ENCODE data around the gene CLIP1. TPM values are rescaled to one million over a fixed set of nuclear protein-coding genes. Genes with fewer than 3 reads are reported as not detected.
"Not testable (repeated sequence)": the region's sequence is repeated elsewhere in the genome, so short reads cannot be mapped to it uniquely, and the experiment has no call there.

CLIP1 gene
- total RNA-seq, 4 donors from 2014 or later = 55.7 to 167 (median 86.0) TPM

DNA sequence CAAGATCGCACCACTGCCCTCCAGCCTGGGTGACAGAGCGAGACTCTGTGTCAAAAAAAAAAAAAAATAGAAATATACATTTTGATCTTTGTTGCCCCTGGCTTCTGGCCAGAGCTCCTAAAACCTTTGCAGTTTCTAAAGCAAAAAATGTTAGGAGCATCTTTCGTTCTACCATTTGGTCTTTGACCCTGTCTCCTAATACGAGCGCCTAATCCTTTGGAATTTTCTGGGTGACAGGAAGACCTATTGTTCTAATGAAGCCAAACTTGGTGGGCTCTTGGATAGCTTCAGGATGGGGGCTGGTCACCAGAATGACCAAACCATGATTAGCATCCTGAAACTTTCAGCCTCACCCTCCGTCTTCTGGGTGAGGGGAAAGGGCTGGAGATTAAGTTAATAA, 32.3 kb upstream of the CLIP1 start:
- DNase-seq = no peak
- H3K27me3 ChIP-seq = no peaks in the 10 kb centered on the region
- no peak overlapping the region for H3K4me3 ChIP-seq
- no peaks in the 10 kb centered on the region for H3K9me3 ChIP-seq
- H3K4me1 ChIP-seq = peaks cover 0 to 6% (median 4%) of the 10 kb centered on the region in 4 donors
- no peaks in the 10 kb centered on the region for H3K36me3 ChIP-seq
- TF ChIP-seq, protein P1, sequence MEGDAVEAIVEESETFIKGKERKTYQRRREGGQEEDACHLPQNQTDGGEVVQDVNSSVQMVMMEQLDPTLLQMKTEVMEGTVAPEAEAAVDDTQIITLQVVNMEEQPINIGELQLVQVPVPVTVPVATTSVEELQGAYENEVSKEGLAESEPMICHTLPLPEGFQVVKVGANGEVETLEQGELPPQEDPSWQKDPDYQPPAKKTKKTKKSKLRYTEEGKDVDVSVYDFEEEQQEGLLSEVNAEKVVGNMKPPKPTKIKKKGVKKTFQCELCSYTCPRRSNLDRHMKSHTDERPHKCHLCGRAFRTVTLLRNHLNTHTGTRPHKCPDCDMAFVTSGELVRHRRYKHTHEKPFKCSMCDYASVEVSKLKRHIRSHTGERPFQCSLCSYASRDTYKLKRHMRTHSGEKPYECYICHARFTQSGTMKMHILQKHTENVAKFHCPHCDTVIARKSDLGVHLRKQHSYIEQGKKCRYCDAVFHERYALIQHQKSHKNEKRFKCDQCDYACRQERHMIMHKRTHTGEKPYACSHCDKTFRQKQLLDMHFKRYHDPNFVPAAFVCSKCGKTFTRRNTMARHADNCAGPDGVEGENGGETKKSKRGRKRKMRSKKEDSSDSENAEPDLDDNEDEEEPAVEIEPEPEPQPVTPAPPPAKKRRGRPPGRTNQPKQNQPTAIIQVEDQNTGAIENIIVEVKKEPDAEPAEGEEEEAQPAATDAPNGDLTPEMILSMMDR (IDR thresholded peaks at IDR 0.05) = no peak
- TF ChIP-seq POLR2A (IDR thresholded peaks at IDR 0.05) = no peak
- no peak overlapping the region for H3K27ac ChIP-seq

DNA sequence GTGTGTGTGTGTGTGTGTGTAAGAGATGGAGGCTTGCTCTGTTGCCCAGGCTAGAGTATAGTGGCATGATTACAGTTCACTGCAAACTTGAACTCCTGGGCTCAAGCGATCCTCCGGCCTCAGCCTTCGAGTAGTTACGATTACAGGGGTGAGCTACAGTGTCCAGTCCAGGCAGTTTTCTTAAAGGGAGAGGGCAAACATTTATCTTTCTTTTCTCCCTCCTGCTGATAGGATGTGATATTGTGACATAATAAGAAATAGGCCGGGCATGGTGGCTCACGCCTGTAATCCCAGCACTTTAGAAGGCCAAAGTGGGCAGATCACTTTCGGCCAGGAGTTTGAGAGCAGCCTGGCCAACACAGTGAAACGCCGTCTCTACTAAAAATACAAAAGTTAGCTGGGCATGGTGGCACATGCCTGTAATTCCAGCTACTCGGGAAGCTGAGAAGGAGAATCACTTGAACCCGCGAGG, 31.8 kb upstream of the CLIP1 start:
- H3K36me3 ChIP-seq = no peaks in the 10 kb centered on the region
- no peaks in the 10 kb centered on the region for H3K27me3 ChIP-seq
- H3K27ac ChIP-seq = peak overlapping the region in 1 of 4 donors; percentile 54
- no peak for DNase-seq
- no peak overlapping the region for H3K4me3 ChIP-seq
- H3K4me1 ChIP-seq = peaks cover 0 to 6% (median 4%) of the 10 kb centered on the region in 4 donors
- no peak for TF ChIP-seq POLR2A (IDR thresholded peaks at IDR 0.05)
- TF ChIP-seq, protein P1 (IDR thresholded peaks at IDR 0.05) = no peak
- H3K9me3 ChIP-seq = no peaks in the 10 kb centered on the region

DNA sequence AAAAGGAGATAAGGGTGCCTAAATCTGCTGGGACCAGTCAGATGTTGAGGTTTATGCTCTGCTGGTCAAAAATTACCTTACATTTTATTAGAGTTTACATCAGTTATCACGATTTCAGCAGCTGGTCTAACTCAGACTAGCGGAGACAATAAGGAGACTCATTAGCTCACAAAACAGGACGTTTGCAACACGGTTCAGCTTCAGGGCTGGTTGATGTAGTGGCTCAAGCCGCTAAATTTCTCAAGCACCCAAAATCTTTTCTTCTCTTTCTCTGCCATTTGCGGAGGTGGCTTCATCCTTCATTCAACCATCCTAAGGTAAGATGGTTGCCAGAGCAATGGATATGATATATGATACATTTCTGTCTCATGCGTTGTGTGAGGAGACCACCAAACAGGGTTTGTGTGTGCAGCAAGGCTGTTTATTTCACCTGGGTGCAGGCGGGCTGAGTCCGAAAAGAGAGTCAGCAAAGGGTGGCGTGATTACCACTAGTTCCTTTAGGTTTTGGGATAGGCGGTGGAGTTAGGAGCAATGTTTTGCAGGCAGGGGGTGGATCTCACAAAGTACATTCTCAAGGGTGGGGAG, 30.3 kb upstream of the CLIP1 start:
- TF ChIP-seq, protein P1 (IDR thresholded peaks at IDR 0.05) = no peak
- no peak for TF ChIP-seq POLR2A (IDR thresholded peaks at IDR 0.05)
- Histone ChIP-seq H3K4me3 (no peak overlapping the region), H3K27me3 (no peaks in the 10 kb centered on the region), H3K4me1 (peaks cover 0 to 6% (median 4%) of the 10 kb centered on the region in 4 donors), H3K27ac (peak overlapping the region; percentile 41 to 73 (median 50)), H3K36me3 (no peaks in the 10 kb centered on the region), H3K9me3 (no peaks in the 10 kb centered on the region)
- DNase-seq = no peak

DNA sequence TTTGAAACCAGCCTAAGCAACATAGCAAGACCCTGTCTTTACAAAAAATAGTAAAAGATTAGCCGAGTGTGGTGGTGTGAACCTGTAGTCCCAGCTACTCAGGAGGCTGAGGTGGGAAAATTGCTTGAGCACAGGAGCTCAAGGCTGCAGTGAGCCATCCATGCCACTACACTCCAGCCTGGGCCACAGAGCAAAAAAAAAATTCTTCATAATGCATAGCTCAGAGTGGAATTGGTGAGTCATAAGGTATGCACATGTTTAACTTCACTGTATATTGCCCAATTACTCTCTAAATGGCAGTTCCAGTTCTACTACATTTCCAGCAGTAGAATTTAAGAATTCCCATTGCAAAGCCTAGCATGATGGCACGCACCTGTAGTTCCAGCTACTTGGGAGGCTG, 26.8 kb upstream of the CLIP1 start:
- no peak overlapping the region for H3K4me3 ChIP-seq

DNA sequence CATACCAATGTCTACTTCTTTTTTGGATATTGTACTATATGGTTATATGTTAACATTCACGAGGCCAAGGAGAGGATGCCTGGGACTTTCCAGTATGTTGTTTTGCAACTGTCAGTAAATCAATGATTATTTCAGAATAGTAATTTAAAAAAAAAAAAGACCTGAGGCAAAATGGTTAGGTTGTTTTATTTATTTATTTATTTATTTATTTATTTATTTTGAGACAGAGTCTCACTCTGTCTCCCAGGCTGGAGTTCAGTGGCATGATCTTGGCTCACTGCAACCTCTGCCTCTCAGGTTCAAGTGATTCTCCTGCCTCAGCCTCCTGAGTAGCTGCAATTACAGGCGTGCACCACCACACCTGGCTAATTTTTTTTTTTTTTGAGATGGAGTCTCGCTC, 25.4 kb upstream of the CLIP1 start:
- not testable (repeated sequence) for H3K9me3 ChIP-seq, H3K27ac ChIP-seq, H3K36me3 ChIP-seq, DNase-seq, H3K4me3 ChIP-seq, H3K27me3 ChIP-seq, H3K4me1 ChIP-seq

More for the DNA sequence above, 26.8 kb upstream of the CLIP1 start:
- no peak overlapping the region for H3K27ac ChIP-seq
- H3K36me3 ChIP-seq = no peaks in the 10 kb centered on the region
- H3K4me1 ChIP-seq = peaks cover 0 to 6% (median 4%) of the 10 kb centered on the region in 4 donors
- H3K27me3 ChIP-seq = no peaks in the 10 kb centered on the region
- DNase-seq = no peak
- TF ChIP-seq, protein P1 (IDR thresholded peaks at IDR 0.05) = peak in 1 of 6 experiments; percentile 12
- no peak for TF ChIP-seq POLR2A (IDR thresholded peaks at IDR 0.05)
- no peaks in the 10 kb centered on the region for H3K9me3 ChIP-seq

DNA sequence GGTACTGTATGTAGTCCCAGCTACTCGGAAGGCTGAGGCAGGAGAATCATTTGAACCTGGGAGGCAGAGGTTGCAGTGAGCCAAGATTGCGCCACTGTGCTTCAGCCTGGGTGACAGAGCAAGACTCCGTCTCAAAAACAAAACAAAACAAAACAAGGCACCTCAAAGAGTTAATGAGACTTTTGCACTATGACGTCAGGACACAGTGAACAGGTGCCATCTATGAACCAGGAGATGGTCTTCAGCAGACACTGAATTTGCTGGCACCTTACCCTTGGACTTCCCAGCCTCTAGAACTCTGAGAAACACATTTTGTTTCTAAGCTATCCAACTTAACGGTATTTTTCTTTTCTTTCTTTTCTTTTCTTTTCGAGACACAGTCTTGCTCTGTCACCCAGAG, 23.9 kb upstream of the CLIP1 start:
- H3K27ac ChIP-seq, H3K4me3 ChIP-seq, H3K9me3 ChIP-seq, H3K4me1 ChIP-seq, H3K27me3 ChIP-seq, DNase-seq, H3K36me3 ChIP-seq: not testable (repeated sequence)

DNA sequence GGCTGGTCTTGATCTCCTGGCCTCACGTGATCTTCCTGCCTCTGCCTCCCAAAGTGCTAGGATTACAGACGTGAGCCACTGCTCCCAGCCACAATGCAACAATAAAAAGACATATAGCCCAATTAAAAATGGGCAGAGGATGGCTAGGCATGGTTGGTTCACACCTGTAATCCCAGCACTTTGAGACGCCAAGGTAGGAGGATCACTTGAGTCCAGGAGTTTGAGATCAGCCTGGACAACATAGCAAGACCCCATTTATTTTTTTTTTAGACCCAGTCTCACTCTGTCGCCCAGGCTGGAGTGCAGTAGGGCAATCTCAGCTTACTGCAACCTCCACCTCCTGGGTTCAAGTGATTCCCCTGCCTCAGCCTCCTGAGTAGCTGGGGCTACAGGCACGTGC, 21.6 kb upstream of the CLIP1 start:
- not testable (repeated sequence) for H3K27ac ChIP-seq

DNA sequence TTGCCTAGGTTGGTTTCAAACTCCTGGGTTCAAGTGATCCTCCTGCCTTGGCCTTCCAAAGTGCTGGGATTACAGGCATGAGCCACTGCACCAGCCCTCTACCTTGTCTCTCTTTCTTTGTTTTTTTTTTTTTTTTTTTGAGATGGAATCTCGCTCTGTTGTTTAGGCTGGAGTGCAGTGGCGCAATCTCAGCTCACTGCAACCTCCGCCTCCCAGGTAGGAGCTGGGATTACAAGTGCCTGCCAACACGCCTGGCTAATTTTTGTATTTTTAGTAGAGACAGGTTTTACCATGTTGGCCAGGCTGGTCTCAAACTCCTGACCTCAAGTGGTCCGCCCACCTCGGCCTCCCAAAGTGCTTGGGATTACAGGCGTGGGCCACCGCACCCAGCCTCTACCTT, 16.4 kb upstream of the CLIP1 start:
- not testable (repeated sequence) for H3K27ac ChIP-seq, DNase-seq, H3K9me3 ChIP-seq, H3K4me3 ChIP-seq, H3K36me3 ChIP-seq, H3K4me1 ChIP-seq, H3K27me3 ChIP-seq

More for the DNA sequence above, 21.6 kb upstream of the CLIP1 start:
- not testable (repeated sequence) for H3K9me3 ChIP-seq, H3K4me1 ChIP-seq, H3K4me3 ChIP-seq, H3K36me3 ChIP-seq, H3K27me3 ChIP-seq, DNase-seq

Measured in Peyer's patch (tissue), 4 donors.